Ishikawa (cell line): ENCODE measurements around the gene APBB2.

ENCODE experiments used
- CEBPB ChIP-seq: IDR thresholded peaks from 2 replicates; pipeline ENCODE4 v1.6.1; 2012
- CREB1 ChIP-seq: IDR thresholded peaks from 2 replicates; pipeline ENCODE4 v1.6.1; 2012; ENCODE audit warnings: low read depth
- EGR1 ChIP-seq: IDR thresholded peaks from 2 replicates; pipeline ENCODE4 v1.6.1; 2012
- EP300 ChIP-seq: IDR thresholded peaks from 2 replicates; pipeline ENCODE4 v1.6.1; 2012; ENCODE audit warnings: borderline replicate concordance
- FOXM1 ChIP-seq: IDR thresholded peaks from 2 replicates; pipeline ENCODE4 v1.6.1; 2012; ENCODE audit warnings: low read depth, borderline replicate concordance
- MAX ChIP-seq: IDR thresholded peaks from 2 replicates; pipeline ENCODE4 v1.6.1; 2012
- NFIC ChIP-seq: IDR thresholded peaks from 2 replicates; pipeline ENCODE4 v1.6.1; 2012
- RAD21 ChIP-seq: IDR thresholded peaks from 2 replicates; pipeline ENCODE4 v1.6.1; 2012; ENCODE audit warnings: low read depth
- TAF1 ChIP-seq: IDR thresholded peaks from 2 replicates; pipeline ENCODE4 v1.6.1; 2012; ENCODE audit warnings: low read depth, mild to moderate bottlenecking
- TCF12 ChIP-seq: IDR thresholded peaks from 2 replicates; pipeline ENCODE4 v1.6.1; 2012; ENCODE audit warnings: low read depth
- TEAD4 ChIP-seq: IDR thresholded peaks from 2 replicates; pipeline ENCODE4 v1.6.1; 2012
- USF1 ChIP-seq: IDR thresholded peaks from 2 replicates; pipeline ENCODE4 v1.6.1; 2012
- YY1 ChIP-seq: IDR thresholded peaks from 2 replicates; pipeline ENCODE4 v1.6.1; 2012; ENCODE audit warnings: low read depth
- ZBTB7A ChIP-seq: IDR thresholded peaks from 2 replicates; pipeline ENCODE4 v1.6.1; 2012; ENCODE audit warnings: low read depth
- TF ChIP-seq, protein P1 (sequence below): IDR thresholded peaks from 2 replicates; pipeline ENCODE4 v1.6.1; 2012; ENCODE audit warnings: low read depth, mild to moderate bottlenecking

The APBB2 gene

GRCh38 chr4:41241919-41242318 is 27.6 kb upstream of the APBB2 start:
- TF ChIP-seq EGR1 (no peak), TAF1 (no peak), CREB1 (no peak), ZBTB7A (no peak), YY1 (no peak), RAD21 (no peak), CEBPB (no peak), TCF12 (no peak), EP300 (no peak), FOXM1 (no peak)
- TF ChIP-seq, protein P1, sequence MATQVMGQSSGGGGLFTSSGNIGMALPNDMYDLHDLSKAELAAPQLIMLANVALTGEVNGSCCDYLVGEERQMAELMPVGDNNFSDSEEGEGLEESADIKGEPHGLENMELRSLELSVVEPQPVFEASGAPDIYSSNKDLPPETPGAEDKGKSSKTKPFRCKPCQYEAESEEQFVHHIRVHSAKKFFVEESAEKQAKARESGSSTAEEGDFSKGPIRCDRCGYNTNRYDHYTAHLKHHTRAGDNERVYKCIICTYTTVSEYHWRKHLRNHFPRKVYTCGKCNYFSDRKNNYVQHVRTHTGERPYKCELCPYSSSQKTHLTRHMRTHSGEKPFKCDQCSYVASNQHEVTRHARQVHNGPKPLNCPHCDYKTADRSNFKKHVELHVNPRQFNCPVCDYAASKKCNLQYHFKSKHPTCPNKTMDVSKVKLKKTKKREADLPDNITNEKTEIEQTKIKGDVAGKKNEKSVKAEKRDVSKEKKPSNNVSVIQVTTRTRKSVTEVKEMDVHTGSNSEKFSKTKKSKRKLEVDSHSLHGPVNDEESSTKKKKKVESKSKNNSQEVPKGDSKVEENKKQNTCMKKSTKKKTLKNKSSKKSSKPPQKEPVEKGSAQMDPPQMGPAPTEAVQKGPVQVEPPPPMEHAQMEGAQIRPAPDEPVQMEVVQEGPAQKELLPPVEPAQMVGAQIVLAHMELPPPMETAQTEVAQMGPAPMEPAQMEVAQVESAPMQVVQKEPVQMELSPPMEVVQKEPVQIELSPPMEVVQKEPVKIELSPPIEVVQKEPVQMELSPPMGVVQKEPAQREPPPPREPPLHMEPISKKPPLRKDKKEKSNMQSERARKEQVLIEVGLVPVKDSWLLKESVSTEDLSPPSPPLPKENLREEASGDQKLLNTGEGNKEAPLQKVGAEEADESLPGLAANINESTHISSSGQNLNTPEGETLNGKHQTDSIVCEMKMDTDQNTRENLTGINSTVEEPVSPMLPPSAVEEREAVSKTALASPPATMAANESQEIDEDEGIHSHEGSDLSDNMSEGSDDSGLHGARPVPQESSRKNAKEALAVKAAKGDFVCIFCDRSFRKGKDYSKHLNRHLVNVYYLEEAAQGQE = no peak

DNA sequence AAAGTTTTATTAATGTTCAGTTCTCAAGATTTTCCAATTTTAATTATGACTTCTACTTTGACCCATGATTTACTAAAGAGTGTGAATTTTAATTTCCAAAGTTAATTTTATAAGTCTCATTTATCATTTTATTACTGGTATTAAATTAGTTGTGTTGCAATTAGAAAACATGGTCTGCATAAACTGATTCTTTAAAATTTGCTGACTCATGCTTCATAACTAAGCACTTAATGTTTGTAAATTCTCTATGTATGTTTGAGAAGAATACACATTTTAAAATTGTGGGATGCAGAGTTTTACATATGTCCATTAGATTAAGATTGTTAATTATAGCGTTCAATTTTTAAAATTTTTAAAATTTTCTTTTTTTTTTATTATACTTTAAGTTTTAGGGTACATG is 22.2 kb upstream of the APBB2 start:
- TF ChIP-seq RAD21 = no peak
- no peak for TF ChIP-seq TAF1
- TF ChIP-seq, protein P1 = no peak
- TF ChIP-seq CREB1 = no peak
- no peak for TF ChIP-seq MAX
- no peak for TF ChIP-seq YY1

DNA sequence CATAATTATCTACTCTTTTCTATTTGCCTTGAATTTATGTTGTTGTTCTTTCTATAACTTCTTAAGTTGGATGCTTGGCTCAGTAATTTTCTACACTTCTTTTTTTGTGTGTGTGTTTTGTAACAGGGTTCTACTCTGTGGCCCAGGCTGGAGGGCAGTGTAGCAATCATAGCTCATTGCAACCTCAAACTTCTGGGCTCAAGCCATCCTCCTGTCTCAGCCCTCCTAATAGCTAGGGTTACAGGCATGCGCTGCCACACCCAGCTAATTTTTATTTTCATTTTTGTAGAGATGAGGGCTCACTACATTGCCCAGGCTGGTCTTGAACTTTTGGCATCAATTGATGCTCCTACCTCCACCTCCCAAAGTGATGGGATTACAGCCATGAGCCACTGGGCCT is 21.7 kb upstream of the APBB2 start:
- TF ChIP-seq TAF1 = no peak
- TF ChIP-seq, protein P1 = no peak
- no peak for TF ChIP-seq EGR1
- TF ChIP-seq NFIC = no peak
- no peak for TF ChIP-seq USF1
- no peak for TF ChIP-seq CEBPB
- TF ChIP-seq ZBTB7A = no peak
- no peak for TF ChIP-seq TEAD4
- no peak for TF ChIP-seq FOXM1
- TF ChIP-seq CREB1 = no peak
- TF ChIP-seq EP300 = no peak
- no peak for TF ChIP-seq MAX
- no peak for TF ChIP-seq YY1
- no peak for TF ChIP-seq TCF12
- TF ChIP-seq RAD21 = no peak

- no peak for TF ChIP-seq TEAD4
- TF ChIP-seq USF1 = no peak
- TF ChIP-seq CREB1 = no peak
- no peak for TF ChIP-seq EP300
- TF ChIP-seq, protein P1 = no peak
- no peak for TF ChIP-seq NFIC
- TF ChIP-seq MAX = no peak
- no peak for TF ChIP-seq FOXM1
- no peak for TF ChIP-seq YY1
- no peak for TF ChIP-seq TAF1
- TF ChIP-seq RAD21 = no peak
- no peak for TF ChIP-seq CEBPB
- TF ChIP-seq TCF12 = no peak
- no peak for TF ChIP-seq ZBTB7A
Observed at GRCh38 chr4:41232856-41233255, 18.5 kb upstream of the APBB2 start.
